GM19043 (cell line): ENCODE data around the gene ALOXE3.
A peak's percentile ranks its signal among the peaks of the same experiment; 100 is the strongest.

ENCODE experiments used
- ATAC-seq: cut with Tn5 transposase; IDR thresholded peaks from one replicate; pipeline ENCODE4 v1.9.1; 2021; ENCODE audit warnings: low read depth; ENCODE audit not compliant: unreplicated experiment

The ALOXE3 gene

DNA sequence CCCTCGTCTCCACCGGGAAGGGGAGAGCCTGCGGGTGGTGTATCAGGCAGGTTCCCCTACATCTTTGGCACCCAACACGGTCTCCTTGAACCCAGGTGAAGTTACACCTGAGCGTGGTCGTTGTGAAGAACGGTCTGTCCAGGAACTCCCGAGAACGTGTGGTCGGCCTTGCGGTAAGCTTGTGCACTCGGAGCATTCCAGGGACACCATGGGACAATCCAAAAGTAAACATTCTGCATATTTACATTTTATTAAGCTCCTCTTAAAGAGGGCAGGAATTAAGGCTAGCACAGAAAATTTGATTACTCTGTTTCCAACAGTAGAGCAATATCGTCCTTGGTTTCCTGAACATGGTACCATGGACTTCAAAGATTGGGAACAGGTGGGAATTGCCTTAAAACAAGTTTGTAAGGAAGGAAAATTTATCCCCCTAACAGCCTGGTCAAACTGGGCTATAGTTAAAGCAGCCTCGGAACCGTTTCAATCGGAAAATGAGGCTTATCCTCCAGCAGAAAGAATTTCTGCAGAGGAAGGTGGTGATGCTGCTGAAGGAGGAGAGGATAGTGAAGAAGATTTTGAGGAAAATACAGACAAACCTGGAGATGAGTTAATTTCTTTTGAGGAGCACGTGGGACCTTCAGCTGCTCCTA lies 61.2 kb downstream of the ALOXE3 start:
- no peak for ATAC-seq

DNA sequence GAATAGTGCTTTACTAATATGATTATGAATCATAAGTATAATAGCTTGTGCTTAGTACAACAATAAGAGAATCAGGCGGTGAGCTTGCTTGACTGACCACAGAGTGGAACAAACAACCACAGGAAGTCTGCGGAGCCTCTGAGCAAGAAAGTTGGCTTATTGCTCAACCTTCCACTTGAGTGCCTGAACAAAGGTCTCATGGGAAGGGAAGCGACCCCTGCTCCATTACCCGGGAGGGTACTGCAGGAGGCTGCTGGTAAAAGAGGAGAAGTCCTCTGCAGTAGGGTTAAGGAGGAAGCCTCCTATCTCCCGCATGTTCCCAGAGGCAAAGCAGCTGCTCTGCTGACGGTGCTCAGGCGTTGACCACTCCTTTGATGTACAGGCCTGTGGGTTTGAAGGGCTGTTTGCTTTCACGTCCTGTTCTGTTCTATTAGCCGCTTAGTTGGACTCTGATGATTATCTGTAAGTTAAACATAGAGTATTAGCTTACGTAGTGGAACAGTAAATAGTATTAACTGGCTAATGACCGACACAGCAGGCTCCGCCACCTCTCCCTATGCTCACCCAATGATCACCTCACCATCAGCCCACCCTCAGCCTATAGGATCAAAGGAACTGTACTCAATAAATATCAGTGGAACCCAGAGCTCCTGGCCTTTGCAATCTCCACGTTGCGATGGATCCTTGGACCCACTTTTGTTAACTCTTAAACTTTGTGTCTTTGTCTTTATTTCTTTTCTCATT lies 61.9 kb downstream of the ALOXE3 start:
- peak; percentile 47 for ATAC-seq

DNA sequence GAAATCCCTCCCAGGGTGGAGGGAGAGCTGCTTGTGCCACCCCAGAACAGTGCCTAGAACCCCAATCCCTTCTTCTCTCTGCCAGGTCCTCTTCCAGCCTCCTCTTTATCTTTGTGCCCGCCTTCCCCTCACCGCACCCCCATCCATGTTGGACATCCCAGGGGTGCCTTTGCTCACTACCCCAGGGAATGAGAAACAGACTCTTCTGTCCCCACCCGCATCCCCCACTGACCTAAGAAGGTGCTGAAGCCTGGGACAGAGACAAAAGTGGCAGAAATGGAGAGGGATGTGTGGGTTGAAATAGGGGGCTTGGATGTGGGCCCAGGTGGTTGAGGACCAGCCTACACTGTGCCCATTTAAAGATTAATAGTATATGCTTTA lies 62.5 kb downstream of the ALOXE3 start:
- ATAC-seq: no peak

- ATAC-seq: no peak
These were observed 64.7 kb downstream of the ALOXE3 start for GRCh38 chr17:8053600-8053999.

- no peak for ATAC-seq
These were observed 65.8 kb downstream of the ALOXE3 start for GRCh38 chr17:8052256-8053252.

GRCh38 chr17:8051831-8052230 lies 66.5 kb downstream of the ALOXE3 start:
- ATAC-seq: no peak

- no peak for ATAC-seq
These were observed 69.6 kb downstream of the ALOXE3 start for GRCh38 chr17:8048736-8049135.

DNA sequence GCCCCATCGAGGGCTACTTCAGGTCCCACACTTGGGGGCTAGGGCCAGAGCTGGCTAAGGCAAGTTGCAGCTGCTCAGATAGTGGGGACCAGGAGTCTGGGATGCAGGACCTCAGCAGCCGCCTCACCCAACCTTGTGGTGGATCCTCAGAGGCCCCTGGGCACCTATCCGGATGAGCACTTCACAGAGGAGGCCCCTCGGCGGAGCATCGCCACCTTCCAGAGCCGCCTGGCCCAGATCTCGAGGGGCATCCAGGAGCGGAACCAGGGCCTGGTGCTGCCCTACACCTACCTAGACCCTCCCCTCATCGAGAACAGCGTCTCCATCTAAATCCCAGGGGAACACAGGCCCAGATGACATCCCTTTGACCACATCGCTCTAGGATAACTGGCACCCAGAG lies 70.1 kb downstream of the ALOXE3 start:
- no peak for ATAC-seq

DNA sequence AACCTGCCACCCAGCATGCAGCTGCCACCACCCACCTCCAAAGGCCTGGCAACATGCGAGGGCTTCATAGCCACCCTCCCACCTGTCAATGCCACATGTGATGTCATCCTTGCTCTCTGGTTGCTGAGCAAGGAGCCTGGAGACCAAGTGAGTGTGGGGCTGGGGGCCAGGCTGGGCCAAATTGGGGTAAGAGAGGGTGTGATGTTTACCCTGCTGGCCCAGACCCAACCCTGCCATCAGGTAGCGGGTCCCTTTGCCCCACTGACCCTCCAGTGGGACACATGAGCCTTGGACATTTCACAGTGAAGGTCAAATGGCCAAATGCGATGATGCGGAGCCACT lies 70.6 kb downstream of the ALOXE3 start:
- ATAC-seq: no peak

DNA sequence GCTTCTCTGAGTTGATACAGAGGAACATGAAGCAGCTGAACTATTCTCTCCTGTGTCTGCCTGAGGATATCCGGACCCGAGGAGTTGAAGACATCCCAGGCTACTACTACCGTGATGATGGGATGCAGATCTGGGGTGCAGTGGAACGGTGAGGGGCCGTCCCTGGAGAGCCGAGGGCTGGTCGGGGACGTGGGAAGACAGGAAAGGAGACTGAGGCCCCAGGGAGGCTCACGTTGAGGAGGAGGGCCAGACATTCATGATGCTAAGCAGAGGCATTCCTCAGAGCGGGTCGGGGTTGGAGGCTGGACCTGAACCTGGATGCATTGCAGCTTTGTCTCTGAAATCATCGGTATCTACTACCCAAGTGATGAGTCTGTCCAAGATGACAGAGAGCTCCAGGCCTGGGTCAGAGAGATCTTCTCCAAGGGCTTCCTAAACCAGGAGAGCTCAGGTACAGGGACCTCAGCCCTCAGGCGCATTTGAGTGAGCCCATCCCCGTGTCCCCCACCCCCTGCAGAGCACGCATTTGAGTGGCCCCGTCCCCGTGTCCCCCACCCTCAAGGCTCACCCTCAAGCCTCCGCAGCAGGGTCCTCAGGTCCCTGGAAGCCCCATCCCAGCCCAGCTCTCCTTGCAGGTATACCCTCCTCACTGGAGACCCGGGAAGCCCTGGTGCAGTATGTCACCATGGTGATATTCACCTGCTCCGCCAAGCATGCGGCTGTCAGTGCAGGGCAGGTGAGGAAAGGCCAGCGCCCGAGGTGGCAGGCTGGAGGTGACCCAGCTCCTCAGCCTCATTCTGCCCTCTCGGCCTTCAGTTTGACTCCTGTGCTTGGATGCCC lies 71.2 kb downstream of the ALOXE3 start:
- ATAC-seq: no peak

DNA sequence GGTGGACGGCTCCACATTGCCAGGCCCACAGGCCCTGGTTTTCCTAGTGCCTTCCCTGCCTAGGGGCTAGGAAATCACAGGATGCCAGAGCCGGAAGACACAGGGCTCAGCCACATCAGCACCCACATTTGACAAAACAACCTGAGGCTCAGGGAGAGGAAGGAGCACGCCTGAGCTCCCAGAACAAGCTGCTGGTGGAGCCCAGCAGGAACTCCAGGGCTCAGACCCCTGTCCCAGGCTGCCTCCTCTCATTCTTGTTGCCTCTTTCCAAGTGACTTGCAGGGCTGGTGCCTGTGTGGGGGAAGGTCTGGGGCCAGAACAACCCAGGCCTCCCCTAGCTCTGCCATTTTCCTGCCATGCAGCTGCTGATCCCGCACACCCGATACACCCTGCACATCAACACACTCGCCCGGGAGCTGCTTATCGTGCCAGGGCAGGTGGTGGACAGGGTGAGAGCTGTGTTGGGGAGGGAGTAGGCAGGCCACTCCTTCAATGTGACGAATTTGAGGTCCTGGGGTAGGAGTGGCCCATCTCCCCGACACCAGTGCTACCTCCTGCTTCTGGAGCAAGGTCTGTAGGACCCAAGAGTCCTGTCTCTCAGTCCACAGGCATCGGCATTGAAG lies 71.9 kb downstream of the ALOXE3 start:
- no peak for ATAC-seq
